CD4-positive, alpha-beta T cell (primary cell): ENCODE measurements around the gene OSBPL6. TPM values are rescaled to one million over a fixed set of nuclear protein-coding genes. Genes with fewer than 3 reads are reported as not detected.

Experiments
- ATAC-seq: fragments of 200-7000 bp; cut with Tn5 transposase; one replicate; pipeline ENCODE4 v1.10.0; 2022; ENCODE audit warnings: mild to moderate bottlenecking; ENCODE audit not compliant: poor library complexity
- CTCF ChIA-PET: fragments of 350-600 bp; sonication (Branson Sonifier 250); formaldehyde crosslinking; loops from one replicate; lab custom pipeline; 2021; ENCODE audit warnings: antibody characterized with exemption, inconsistent platforms; lab: Charles Lee
- POLR2A ChIA-PET: fragments of 350-600 bp; sonication (Branson Sonifier 250); formaldehyde crosslinking; loops from one replicate; lab custom pipeline; 2021; ENCODE audit warnings: antibody characterized with exemption, inconsistent platforms; lab: Charles Lee
- DNase-seq, 14 experiments: peaks; one replicate each; pipeline ENCODE4 v3.0.0-alpha.2; 2013 to 2020; ENCODE audit warnings: mixed read lengths in 2 of 14
- H3K27ac ChIP-seq, 2 donors: one replicate each; pipeline versions ENCODE4 v1.5.1 to v1.7.0; 2013; ENCODE audit warnings: low read length in 2 of 2, low read depth in 1 of 2, mild to moderate bottlenecking in 1 of 2
- H3K27me3 ChIP-seq, 2 experiments: 1 replicate in 1 of 2; 2 replicates in 1 of 2; pipeline versions ENCODE4 v1.6.1 to v1.7.0; 2013; ENCODE audit warnings: low read length in 2 of 2, control low read depth in 1 of 2, mild to moderate bottlenecking in 1 of 2, moderate library complexity in 1 of 2; ENCODE audit not compliant: insufficient read depth in 2 of 2, control insufficient read depth in 1 of 2
- H3K36me3 ChIP-seq: one replicate; pipeline ENCODE4 v1.6.1; 2013; ENCODE audit warnings: low read length, control low read depth; ENCODE audit not compliant: insufficient read depth
- H3K4me1 ChIP-seq: one replicate; pipeline ENCODE4 v1.6.1; 2013; ENCODE audit warnings: low read length, control low read depth; ENCODE audit not compliant: insufficient read depth
- H3K4me3 ChIP-seq: one replicate; pipeline ENCODE4 v1.5.1; 2013; ENCODE audit warnings: mild to moderate bottlenecking, low read length, moderate library complexity
- H3K9me3 ChIP-seq, 2 experiments: 1 replicate in 1 of 2; 2 replicates in 1 of 2; pipeline versions ENCODE4 v1.6.1 to v1.7.0; 2013; ENCODE audit warnings: low read length in 2 of 2, mild to moderate bottlenecking in 2 of 2, control low read depth in 1 of 2, moderate library complexity in 1 of 2; ENCODE audit not compliant: control insufficient read depth in 1 of 2, insufficient read depth in 1 of 2
- H3K27ac Mint-ChIP-seq: one replicate; pipeline ENCODE4 v1.8.0; 2020; ENCODE audit warnings: mixed read lengths
- H3K27me3 Mint-ChIP-seq: one replicate; pipeline ENCODE4 v1.8.0; 2021; ENCODE audit warnings: mixed read lengths
- H3K36me3 Mint-ChIP-seq: one replicate; pipeline ENCODE4 v1.8.0; 2021; ENCODE audit warnings: low read depth, mixed read lengths
- H3K4me1 Mint-ChIP-seq: one replicate; pipeline ENCODE4 v1.8.0; 2021; ENCODE audit warnings: low read depth, mixed read lengths
- H3K4me3 Mint-ChIP-seq: one replicate; pipeline ENCODE4 v1.8.0; 2020; ENCODE audit warnings: mild to moderate bottlenecking, mixed read lengths
- H3K9me3 Mint-ChIP-seq: one replicate; pipeline ENCODE4 v1.8.0; 2020; ENCODE audit warnings: mixed read lengths
- CTCF ChIP-seq: fragments of 200-600 bp; IDR thresholded peaks from one replicate; pipeline ENCODE4 v1.8.0; 2022; ENCODE audit warnings: antibody characterized with exemption, mild to moderate bottlenecking
- intact Hi-C, 2 experiments: fragments of 100-400 bp; cut with DNase I in 1 of 2; cut with micrococcal nuclease in 1 of 2; formaldehyde crosslinking; loops; one replicate each; pipeline versions ENCODE4 v1.15.1 to v1.9.0; 2023 to 2025; cut with DNase I, micrococcal nuclease
- total RNA-seq, 174 experiments: library from RNA in 2 of 174; stranded (reverse) in 2 of 174; gene quantifications; one replicate each; pipeline ENCODE4 v1.2.3 and lab custom pipeline; 2021 to 2026

The OSBPL6 gene
- total RNA-seq, 2 experiments from 2014 or later: 0.08 to 0.11 TPM

- Mint-ChIP-seq H3K36me3 (no peaks in the 10 kb centered on the region), H3K4me3 (no peak overlapping the region), H3K9me3 (no peaks in the 10 kb centered on the region), H3K4me1 (no peaks in the 10 kb centered on the region), H3K27ac (no peak overlapping the region), H3K27me3 (peaks cover 38% of the 10 kb centered on the region)
- ATAC-seq (no peak), DNase-seq (no peak)
- POLR2A ChIA-PET: no interaction called here
- Histone ChIP-seq H3K9me3 (no peaks in the 10 kb centered on the region), H3K27ac (no peak overlapping the region), H3K36me3 (no peaks in the 10 kb centered on the region), H3K4me3 (no peak overlapping the region), H3K27me3 (no peaks in the 10 kb centered on the region), H3K4me1 (no peaks in the 10 kb centered on the region)
- TF ChIP-seq CTCF: no peak
- CTCF ChIA-PET: no interaction called here
- intact Hi-C loops: no loop called here
Measured at GRCh38 chr2:178227187-178227586, 32.9 kb downstream of the OSBPL6 start.

GRCh38 chr2:178229927-178230326 lies 35.6 kb downstream of the OSBPL6 start:
- Histone ChIP-seq H3K4me3 (no peak overlapping the region), H3K9me3 (no peaks in the 10 kb centered on the region), H3K36me3 (no peaks in the 10 kb centered on the region), H3K27me3 (no peaks in the 10 kb centered on the region), H3K4me1 (no peaks in the 10 kb centered on the region), H3K27ac (no peak overlapping the region)
- ATAC-seq (no peak), DNase-seq (no peak)
- intact Hi-C loops: no loop called here
- Mint-ChIP-seq H3K27me3 (peaks cover 21% of the 10 kb centered on the region), H3K9me3 (no peaks in the 10 kb centered on the region), H3K36me3 (no peaks in the 10 kb centered on the region), H3K27ac (no peak overlapping the region), H3K4me3 (no peak overlapping the region), H3K4me1 (no peaks in the 10 kb centered on the region)
- ChIA-PET POLR2A (no interaction called here), CTCF (no interaction called here)
- TF ChIP-seq CTCF: no peak

- DNase-seq (no peak), ATAC-seq (no peak)
- Mint-ChIP-seq H3K27me3 (peaks cover 17% of the 10 kb centered on the region), H3K4me1 (no peaks in the 10 kb centered on the region), H3K9me3 (no peaks in the 10 kb centered on the region), H3K36me3 (no peaks in the 10 kb centered on the region), H3K27ac (no peak overlapping the region), H3K4me3 (no peak overlapping the region)
- CTCF ChIA-PET: no interaction called here
- POLR2A ChIA-PET: no interaction called here
- no peak for TF ChIP-seq CTCF
- intact Hi-C loops: no loop called here
- Histone ChIP-seq H3K27ac (no peak overlapping the region), H3K9me3 (no peaks in the 10 kb centered on the region), H3K36me3 (no peaks in the 10 kb centered on the region), H3K4me1 (no peaks in the 10 kb centered on the region), H3K4me3 (no peak overlapping the region), H3K27me3 (no peaks in the 10 kb centered on the region)
Measured at GRCh38 chr2:178230396-178230795, 36.1 kb downstream of the OSBPL6 start.
